ENCODE data around the gene MAP4K5.

DNA sequence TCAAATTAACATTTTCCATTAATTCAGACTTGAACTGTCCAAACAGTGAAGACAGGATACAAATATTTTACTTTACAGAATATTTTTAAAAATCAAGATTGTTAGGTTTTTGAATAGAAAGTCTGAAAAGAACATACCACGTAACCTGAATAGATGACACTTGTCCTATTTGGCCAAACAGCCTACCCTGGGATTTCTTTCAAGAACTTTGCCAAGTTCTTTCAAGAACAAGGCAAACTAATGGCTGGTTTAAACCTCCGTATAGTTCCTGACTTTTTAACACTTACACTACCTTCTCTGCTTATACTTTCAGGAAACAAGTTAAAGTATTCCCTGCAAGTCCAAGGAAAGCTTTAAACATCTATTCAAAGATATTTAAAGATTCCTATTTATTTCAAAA, 35.0 kb downstream of the MAP4K5 start:
- TF ChIP-seq CTCF (optimal IDR thresholded peaks at IDR 0.05 in 1 of 3, IDR thresholded peaks at IDR 0.05 in 1 of 3, conservative IDR thresholded peaks at IDR 0.05 in 1 of 3; ENCODE audit: extremely low read depth in 1 of 3, insufficient read depth in 2 of 3, low read length in 3 of 3), result no peak
- no peak for TF ChIP-seq EZH2 (IDR thresholded peaks at IDR 0.05; ENCODE audit: low read length)

Measured in keratinocyte (primary cell).